Measurements from ENCODE around the gene HDAC4.

Gene HDAC4

DNA sequence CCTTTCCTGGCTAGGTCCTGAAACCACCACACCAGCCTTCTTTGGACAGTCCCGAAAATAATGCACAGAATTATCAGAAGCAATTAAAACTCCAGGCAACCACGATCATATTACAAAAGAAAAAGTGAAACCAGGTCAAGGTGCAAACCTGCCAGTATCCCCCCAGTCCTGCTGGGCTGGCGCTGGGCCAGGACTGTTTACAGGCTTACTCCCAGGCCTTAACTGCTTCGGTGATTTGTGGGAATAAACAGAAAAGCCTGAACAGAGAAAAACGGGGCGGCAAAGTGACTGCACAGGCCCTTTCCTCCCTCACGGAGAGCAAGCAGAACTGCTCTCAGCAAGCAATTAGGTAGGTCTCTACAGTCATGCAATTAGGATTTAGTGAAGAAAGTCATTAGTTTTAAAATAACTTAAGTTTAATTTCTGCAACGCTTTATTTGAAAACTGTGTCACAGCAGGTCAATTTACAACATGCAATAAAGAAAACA, 1.3 kb downstream of the HDAC4 start:
- ChIA-PET CTCF (no interaction called here), POLR2A (no interaction called here)
- DNase-seq (ENCODE audit: extremely low spot score) = no peak
- TF ChIP-seq FOXK2 (IDR thresholded peaks at IDR 0.05) (no peak), ZNF384 (IDR thresholded peaks at IDR 0.05) (no peak), ARNT (IDR thresholded peaks at IDR 0.05) (no peak), FOXA1 (IDR thresholded peaks at IDR 0.05) (no peak), NFRKB (IDR thresholded peaks at IDR 0.05) (no peak), SUZ12 (IDR thresholded peaks at IDR 0.05) (no peak), TARDBP (IDR thresholded peaks at IDR 0.05) (no peak), CTBP1 (IDR thresholded peaks at IDR 0.05; ENCODE audit: borderline replicate concordance) (no peak), LEF1 (IDR thresholded peaks at IDR 0.05; ENCODE audit: borderline replicate concordance) (no peak), BHLHE40 (IDR thresholded peaks at IDR 0.05; ENCODE audit: borderline replicate concordance) (no peak), L3MBTL2 (conservative IDR thresholded peaks at IDR 0.05) (no peak), ELF4 (IDR thresholded peaks at IDR 0.05) (no peak), SP1 (IDR thresholded peaks at IDR 0.05) (no peak), FOXM1 (IDR thresholded peaks at IDR 0.05; ENCODE audit: borderline replicate concordance) (no peak), HDGF (IDR thresholded peaks at IDR 0.05; ENCODE audit: borderline replicate concordance) (no peak)
- TF ChIP-seq, protein P1, sequence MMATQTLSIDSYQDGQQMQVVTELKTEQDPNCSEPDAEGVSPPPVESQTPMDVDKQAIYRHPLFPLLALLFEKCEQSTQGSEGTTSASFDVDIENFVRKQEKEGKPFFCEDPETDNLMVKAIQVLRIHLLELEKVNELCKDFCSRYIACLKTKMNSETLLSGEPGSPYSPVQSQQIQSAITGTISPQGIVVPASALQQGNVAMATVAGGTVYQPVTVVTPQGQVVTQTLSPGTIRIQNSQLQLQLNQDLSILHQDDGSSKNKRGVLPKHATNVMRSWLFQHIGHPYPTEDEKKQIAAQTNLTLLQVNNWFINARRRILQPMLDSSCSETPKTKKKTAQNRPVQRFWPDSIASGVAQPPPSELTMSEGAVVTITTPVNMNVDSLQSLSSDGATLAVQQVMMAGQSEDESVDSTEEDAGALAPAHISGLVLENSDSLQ (IDR thresholded peaks at IDR 0.05) = no peak

DNA sequence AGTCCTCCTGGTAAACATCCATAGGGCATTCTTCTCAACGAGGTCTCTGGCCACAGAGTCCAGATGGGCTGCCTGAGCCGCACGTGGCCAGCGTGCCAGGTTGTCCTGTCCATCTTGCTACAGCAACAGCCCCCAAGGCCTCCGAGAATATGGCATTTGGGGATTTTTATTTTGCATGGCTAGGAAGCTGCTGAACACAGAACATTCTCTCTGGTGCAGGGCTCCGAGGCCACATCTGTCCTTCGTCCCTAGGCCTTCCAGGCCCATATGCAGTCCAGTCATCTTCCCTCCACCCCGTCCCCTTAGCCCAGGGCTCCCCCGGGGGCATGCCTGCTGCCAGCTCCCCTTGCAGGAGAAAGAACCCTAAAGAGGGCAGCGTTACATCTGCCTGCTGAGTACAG, 2.3 kb downstream of the HDAC4 start:
- DNase-seq (ENCODE audit: extremely low spot score) = no peak
- CTCF ChIA-PET = no interaction called here

DNA sequence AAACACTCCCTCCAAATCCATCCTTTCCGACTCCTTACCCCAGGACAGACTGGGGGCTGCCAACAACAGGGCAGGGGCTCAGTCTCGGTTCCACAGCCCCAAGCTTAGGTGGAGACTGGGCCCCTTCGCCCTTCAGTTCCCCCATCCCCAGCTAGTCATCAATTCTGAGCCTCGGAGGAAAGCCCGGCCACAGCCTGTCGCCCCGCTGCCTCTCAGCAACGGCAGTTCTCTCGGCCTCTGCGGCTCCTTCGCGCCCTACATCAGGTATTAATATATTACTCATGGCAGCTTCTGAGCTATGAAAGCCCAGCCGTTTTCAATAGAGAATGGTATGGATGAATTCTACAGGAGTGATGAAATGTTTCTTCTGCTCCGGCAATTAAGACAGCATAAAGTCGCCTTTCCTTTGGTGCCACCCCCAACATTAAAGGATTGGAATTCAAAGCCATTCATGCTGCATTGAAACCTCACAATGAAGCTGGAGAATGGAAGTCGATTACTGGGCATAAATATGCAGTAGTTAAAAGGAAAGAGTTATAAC, 2.8 kb downstream of the HDAC4 start:
- POLR2A ChIA-PET = no interaction called here
- CTCF ChIA-PET = no interaction called here
- DNase-seq (ENCODE audit: extremely low spot score) = no peak
- no peak for TF ChIP-seq L3MBTL2 (conservative IDR thresholded peaks at IDR 0.05)
- TF ChIP-seq FOXK2 (IDR thresholded peaks at IDR 0.05) = no peak
- TF ChIP-seq LEF1 (IDR thresholded peaks at IDR 0.05; ENCODE audit: borderline replicate concordance) = no peak
- TF ChIP-seq SUZ12 (IDR thresholded peaks at IDR 0.05) = no peak
- TF ChIP-seq FOXM1 (IDR thresholded peaks at IDR 0.05; ENCODE audit: borderline replicate concordance) = no peak
- TF ChIP-seq, protein P1 (IDR thresholded peaks at IDR 0.05) = no peak
- TF ChIP-seq SP1 (IDR thresholded peaks at IDR 0.05) = no peak
- TF ChIP-seq TARDBP (IDR thresholded peaks at IDR 0.05) = no peak
- no peak for TF ChIP-seq FOXA1 (IDR thresholded peaks at IDR 0.05)
- TF ChIP-seq HDGF (IDR thresholded peaks at IDR 0.05; ENCODE audit: borderline replicate concordance) = no peak
- no peak for TF ChIP-seq ELF4 (IDR thresholded peaks at IDR 0.05)
- no peak for TF ChIP-seq NFRKB (IDR thresholded peaks at IDR 0.05)

More for the DNA sequence above, 2.3 kb downstream of the HDAC4 start:
- TF ChIP-seq ZNF384 (IDR thresholded peaks at IDR 0.05) (no peak), ELF4 (IDR thresholded peaks at IDR 0.05) (no peak), SUZ12 (IDR thresholded peaks at IDR 0.05) (no peak), FOXK2 (IDR thresholded peaks at IDR 0.05) (no peak), SP1 (IDR thresholded peaks at IDR 0.05) (no peak)
- POLR2A ChIA-PET = no interaction called here

- CTCF ChIA-PET = no interaction called here
- no peak for DNase-seq (ENCODE audit: extremely low spot score)
- POLR2A ChIA-PET = no interaction called here
- TF ChIP-seq LEF1 (IDR thresholded peaks at IDR 0.05; ENCODE audit: borderline replicate concordance) (no peak), L3MBTL2 (conservative IDR thresholded peaks at IDR 0.05) (no peak), BHLHE40 (IDR thresholded peaks at IDR 0.05; ENCODE audit: borderline replicate concordance) (no peak), FOXK2 (IDR thresholded peaks at IDR 0.05) (no peak), CTBP1 (IDR thresholded peaks at IDR 0.05; ENCODE audit: borderline replicate concordance) (no peak), SUZ12 (IDR thresholded peaks at IDR 0.05) (no peak)
These were observed 3.7 kb downstream of the HDAC4 start for GRCh38 chr2:239396881-239397681.

DNA sequence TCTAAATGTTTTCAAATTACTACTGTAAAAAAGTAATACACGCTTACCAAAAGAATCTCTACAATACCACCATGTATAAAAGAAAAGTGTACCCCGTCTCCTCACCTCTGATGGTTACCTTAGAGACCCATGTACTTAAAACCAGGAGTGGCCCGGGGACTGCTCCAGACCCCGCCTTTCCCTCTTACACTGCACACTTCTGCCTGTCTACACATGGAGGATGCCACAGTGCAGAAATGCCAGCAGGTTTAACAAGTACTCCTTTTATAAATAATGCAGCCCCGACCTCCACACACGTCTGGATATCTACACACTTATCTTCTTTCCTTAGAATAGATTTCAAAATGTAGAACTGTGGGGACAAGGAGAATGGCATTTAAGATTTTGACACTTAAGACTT, 5.3 kb downstream of the HDAC4 start:
- DNase-seq (ENCODE audit: extremely low spot score) = no peak
- ChIA-PET CTCF (no interaction called here), POLR2A (no interaction called here)
- no peak for TF ChIP-seq HDGF (IDR thresholded peaks at IDR 0.05; ENCODE audit: borderline replicate concordance)
- no peak for TF ChIP-seq CTBP1 (IDR thresholded peaks at IDR 0.05; ENCODE audit: borderline replicate concordance)
- TF ChIP-seq ZNF384 (IDR thresholded peaks at IDR 0.05) = no peak
- no peak for TF ChIP-seq FOXK2 (IDR thresholded peaks at IDR 0.05)
- no peak for TF ChIP-seq BHLHE40 (IDR thresholded peaks at IDR 0.05; ENCODE audit: borderline replicate concordance)

DNA sequence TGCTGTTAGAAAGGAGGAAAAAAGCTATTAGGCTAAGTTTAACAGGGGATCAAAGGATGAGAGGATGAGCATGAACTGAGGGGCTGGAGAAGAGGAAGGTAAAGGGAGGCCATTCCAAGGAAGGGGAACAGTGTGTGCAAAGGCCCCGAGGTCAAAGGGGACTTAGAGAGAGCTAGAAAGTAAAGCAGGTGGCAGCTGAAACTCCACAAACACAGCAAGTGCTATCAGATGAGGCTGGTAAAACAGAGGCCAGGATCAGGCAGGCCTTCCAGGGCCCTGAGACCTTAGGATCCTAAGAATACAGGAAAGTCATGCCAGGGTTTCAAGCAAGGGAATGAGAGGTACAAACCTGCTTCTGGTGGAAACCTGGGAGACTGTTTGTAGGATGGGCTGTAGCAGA, 5.8 kb downstream of the HDAC4 start:
- POLR2A ChIA-PET = no interaction called here
- TF ChIP-seq SP1 (IDR thresholded peaks at IDR 0.05) = no peak
- TF ChIP-seq, protein P1 (IDR thresholded peaks at IDR 0.05) = no peak
- no peak for DNase-seq (ENCODE audit: extremely low spot score)
- CTCF ChIA-PET = no interaction called here

All from HEK293T (cell line).